HG03095 (cell line): ENCODE measurements around the gene CABYR.
"Not testable (repeated sequence)": the region's sequence is repeated elsewhere in the genome, so short reads cannot be mapped to it uniquely, and the experiment has no call there.

Experiments
- ATAC-seq: cut with Tn5 transposase; IDR thresholded peaks from one replicate; pipeline ENCODE4 v1.9.1; 2021; ENCODE audit warnings: moderate library complexity; ENCODE audit not compliant: unreplicated experiment

The CABYR gene

DNA sequence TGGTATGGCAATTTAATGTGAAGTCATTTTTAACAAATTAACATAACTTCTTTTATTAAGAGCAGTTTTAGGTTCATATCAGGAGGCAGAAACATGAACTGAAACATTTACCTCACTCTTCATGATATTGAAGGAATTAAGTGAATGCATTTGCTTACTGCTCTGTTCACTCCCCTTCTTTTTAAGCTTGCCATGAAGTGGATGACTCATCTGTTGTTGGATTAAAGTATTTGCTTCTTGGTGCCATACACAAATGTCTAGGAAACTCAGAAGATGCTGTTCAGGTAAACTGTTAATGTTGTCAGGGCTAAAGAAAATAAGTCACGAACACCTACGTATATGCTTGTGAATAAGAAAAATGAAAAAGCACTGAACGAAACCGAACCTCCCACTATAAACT, 10.2 kb upstream of the CABYR start:
- ATAC-seq, result no peak

GRCh38 chr18:24130494-24130893, 8.4 kb upstream of the CABYR start:
- ATAC-seq, result no peak

DNA sequence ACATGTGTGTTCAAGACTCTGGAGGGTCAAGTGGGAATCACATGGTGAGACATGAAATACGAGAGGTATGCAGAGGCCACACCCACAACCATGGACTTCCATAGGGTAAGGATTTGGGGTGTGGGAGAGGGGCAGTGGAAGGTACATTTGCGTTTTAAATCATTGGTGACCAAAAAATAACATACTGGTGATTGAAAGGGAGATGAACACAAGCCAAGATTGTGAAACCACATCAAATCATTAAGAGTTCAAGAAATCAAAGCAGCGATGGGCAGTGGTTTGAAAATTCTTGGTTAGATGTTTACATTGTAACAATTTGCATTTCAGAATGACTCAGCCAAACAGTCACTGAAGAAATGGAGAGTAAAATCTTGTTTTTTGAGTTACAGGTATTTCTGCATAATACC, 1.9 kb upstream of the CABYR start:
- no peak for ATAC-seq

DNA sequence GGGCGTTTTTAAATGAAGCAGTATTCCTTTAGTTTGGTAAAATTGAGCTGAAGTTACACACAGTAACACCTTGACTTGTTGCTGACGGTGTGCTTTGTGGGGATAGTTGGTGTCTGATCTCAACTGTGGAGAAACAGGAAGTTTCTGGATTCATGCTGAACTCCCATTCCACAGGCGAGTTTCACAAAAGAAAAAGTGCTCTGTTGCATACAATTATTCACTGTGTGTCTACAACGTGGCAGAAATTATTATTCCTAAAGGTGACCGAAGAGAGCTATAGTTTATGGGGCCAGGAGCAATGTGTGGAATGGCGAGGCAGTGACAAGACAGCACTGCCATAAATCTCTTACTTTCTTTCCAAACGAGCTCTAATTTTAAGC, 463 bp upstream of the CABYR start:
- peak; percentile 16 for ATAC-seq

DNA sequence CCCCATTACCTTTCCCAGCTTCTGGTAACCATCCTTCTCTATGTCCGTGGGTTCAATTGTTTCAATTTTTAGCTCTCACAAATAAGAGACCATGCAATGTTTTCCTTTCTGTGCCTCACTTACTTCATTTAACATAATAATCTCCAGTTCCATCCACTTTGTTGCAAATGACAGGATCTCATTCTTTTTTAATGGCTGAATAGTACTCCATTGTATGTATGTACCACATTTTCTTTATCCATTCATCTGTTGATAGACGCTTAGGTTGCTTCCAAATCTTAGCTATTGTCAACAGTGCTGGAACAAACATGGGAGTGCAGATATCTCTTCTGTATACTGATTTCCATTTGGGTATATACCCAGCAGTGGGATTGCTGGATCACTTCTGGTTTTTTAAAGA, 1.8 kb downstream of the CABYR start:
- no peak for ATAC-seq

DNA sequence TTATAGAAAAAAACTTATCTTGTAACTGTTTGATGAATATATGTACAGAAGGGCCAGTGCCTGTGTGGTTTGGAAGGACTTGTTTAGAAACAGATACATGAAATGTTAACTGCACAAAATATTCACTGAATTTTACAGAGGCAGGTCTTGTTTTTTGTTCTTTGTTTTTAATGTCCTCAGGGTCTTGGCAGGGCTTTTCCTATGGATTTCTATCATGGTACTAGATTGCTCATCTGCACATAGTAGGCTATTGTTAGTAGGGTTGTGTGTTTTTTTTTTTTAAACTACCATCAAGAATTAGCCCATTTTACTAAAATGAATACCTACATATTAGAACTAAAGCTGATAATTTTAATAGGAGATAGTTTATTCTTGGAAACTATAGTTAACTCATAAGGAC, 3.5 kb downstream of the CABYR start:
- ATAC-seq, result no peak

DNA sequence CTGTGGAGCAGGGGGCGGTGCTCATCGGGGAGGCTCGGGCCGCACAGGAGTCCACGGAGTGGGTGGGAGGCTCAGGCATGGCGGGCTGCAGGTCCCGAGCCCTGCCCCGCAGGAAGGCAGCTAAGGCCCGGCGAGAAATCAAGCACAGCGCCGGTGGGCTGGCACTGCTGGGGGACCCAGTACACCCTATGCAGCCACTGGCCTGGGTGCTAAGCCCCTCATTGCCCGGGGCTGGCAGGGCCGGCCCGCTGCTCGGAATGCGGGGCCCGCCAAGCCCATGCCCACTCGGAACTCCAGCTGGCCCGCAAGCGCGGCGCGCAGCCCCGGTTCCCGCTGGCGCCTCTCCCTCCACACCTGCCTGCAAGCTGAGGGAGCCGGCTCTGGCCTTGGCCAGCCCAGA, 10.7 kb downstream of the CABYR start:
- not testable (repeated sequence) for ATAC-seq

DNA sequence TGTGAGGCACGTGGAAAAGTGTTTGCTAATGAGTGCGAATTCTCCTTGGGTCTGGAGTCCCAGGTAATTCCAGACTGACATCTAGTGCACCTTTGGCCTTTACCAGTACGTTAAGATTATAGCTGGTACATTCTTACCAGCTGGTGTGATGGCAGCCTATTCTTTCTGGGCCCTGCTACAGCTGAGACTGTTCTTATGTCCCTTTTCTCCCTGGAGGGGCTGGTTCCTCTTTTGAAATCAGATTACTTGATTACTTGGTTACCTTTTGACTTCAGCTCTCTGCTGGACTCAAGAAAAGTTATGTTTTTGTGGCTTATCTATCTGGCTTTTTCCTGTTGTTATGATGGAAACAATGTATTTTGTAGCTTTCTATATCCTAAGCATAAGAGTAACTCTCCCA, 14.5 kb downstream of the CABYR start:
- no peak for ATAC-seq

DNA sequence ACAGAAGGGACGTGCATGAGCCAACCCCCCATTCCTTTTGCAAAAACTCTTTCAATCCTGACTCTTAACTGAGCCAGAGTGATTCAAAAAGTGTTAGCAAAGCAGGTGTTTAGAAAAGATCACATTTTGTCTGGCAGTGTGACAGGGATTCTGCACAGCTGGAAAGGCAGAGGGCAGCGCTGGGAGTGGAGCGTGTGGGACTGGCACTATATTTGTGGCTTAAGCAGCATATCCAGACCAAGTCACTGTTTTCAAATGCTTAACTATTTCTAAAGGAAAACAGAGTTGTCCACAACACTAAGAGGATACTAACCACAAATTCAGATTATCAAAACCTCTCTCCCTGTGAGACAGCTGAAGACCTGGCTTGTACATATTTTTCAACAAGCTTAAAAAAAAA, 19.0 kb downstream of the CABYR start:
- ATAC-seq, result no peak

GRCh38 chr18:24160086-24160485, 21.2 kb downstream of the CABYR start:
- no peak for ATAC-seq

DNA sequence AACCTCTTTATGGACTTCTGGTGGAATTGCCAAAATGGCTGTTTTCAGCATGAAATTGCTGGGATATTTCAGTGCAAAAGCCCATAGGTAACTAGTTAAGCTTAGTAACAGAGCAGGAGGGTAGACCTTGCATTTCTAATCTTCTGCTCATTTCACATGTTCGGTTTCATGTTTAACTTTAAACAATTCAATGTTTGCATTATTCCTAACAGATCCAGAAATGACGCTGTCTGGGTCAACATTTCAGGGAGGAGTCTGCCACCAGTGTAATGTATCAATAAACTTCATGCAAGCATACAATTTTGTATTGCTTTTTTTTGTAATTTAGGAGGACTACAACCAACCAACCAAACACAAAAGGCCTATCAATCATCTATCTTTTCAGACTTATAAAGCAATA, 22.4 kb downstream of the CABYR start:
- ATAC-seq, result no peak

DNA sequence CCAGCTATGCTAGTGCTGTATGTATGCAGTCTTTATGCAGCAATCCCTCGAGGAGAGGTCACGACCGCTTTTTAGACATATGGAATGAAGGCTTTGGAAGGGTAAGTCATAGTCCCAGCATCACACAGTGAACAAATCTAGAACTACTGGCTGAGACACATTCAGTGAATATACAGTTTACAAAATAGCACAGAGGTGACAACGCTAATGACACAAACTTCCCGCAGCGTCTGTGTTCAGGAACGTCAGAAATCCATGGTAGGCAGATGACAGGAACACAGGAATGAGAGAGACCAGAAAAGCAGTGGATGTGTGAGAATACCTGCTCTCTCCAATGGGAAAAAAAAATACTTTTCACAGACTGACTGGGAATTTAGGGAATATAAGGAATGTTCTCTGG, 29.6 kb downstream of the CABYR start:
- no peak for ATAC-seq

- ATAC-seq, result no peak
Measured at GRCh38 chr18:24170360-24170759, 31.5 kb downstream of the CABYR start.

GRCh38 chr18:24173997-24174396, 35.1 kb downstream of the CABYR start:
- no peak for ATAC-seq

- ATAC-seq, result peak; percentile 94
Measured at GRCh38 chr18:24176727-24177416, 38.0 kb downstream of the CABYR start.

- ATAC-seq, result no peak
Measured at GRCh38 chr18:24177499-24178133, 38.8 kb downstream of the CABYR start.

- ATAC-seq, result no peak
Measured at GRCh38 chr18:24180048-24180447, 41.2 kb downstream of the CABYR start.

DNA sequence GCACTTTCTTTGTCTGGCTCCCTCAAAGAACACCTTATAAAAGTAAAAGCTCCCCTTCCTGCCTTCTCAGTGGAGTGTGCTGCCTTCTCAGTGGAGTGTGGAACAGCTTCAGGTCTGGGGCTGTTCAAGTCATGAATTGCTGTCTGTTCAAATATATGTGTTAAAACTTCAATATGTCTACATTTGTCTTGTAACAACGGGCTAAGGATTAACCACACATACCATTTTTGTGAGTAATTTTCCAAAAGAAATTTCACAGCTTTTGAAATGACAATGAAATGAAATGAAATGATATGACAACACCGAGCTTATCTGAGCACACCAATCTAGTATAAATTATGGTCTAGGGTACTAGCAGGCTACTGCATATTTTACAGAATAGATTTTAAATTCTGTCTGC, 42.9 kb downstream of the CABYR start:
- no peak for ATAC-seq

- no peak for ATAC-seq
Measured at GRCh38 chr18:24185805-24186204, 46.9 kb downstream of the CABYR start.

GRCh38 chr18:24187049-24187448, 48.2 kb downstream of the CABYR start:
- peak; percentile 49 for ATAC-seq

- ATAC-seq, result no peak
Measured at GRCh38 chr18:24187689-24188088, 48.8 kb downstream of the CABYR start.

GRCh38 chr18:24188120-24188519, 49.3 kb downstream of the CABYR start:
- no peak for ATAC-seq

GRCh38 chr18:24189007-24189528, 50.2 kb downstream of the CABYR start:
- peak; percentile 87 for ATAC-seq
